Lower leg skin (tissue), 3 donors: ENCODE data around the gene RRP36.

Experiments
- CTCF ChIP-seq, 3 donors: fragments of 450-650 bp; IDR thresholded peaks; one replicate each; pipeline ENCODE4 v1.5.1; 2016; ENCODE audit warnings: antibody characterized with exemption in 3 of 3, mild to moderate bottlenecking in 3 of 3, moderate library complexity in 2 of 3
- POLR2A ChIP-seq, 2 donors: fragments of 450-650 bp; IDR thresholded peaks; one replicate each; pipeline ENCODE4 v1.6.1; 2016 to 2017; ENCODE audit warnings: antibody characterized with exemption in 2 of 2, mild to moderate bottlenecking in 1 of 2, moderate library complexity in 1 of 2

- TF ChIP-seq CTCF (IDR thresholded peaks at IDR 0.05), result no peak
- TF ChIP-seq POLR2A (IDR thresholded peaks at IDR 0.05), result no peak
These were observed 576 bp upstream of the RRP36 start for GRCh38 chr6:43020847-43021246.
